B cell (primary cell): Measurements from ENCODE around the gene SATB1. TPM values are rescaled to one million over a fixed set of nuclear protein-coding genes. Genes with fewer than 3 reads are reported as not detected.

Experiments used
- ATAC-seq: fragments of 200-7000 bp; cut with Tn5 transposase; one replicate; pipeline ENCODE4 v1.10.0; 2021; ENCODE audit warnings: low read depth, mild to moderate bottlenecking, moderate number of reproducible peaks, moderate library complexity
- CTCF ChIA-PET: fragments of 350-600 bp; sonication (Branson Sonifier 250); formaldehyde crosslinking; loops from one replicate; lab custom pipeline; 2021; ENCODE audit warnings: antibody characterized with exemption, inconsistent platforms; lab: Charles Lee
- POLR2A ChIA-PET: fragments of 350-600 bp; sonication (Branson Sonifier 250); formaldehyde crosslinking; loops from one replicate; lab custom pipeline; 2021; ENCODE audit warnings: antibody characterized with exemption; lab: Charles Lee
- DNase-seq: peaks from one replicate; pipeline ENCODE4 v3.0.0; 2013
- H2AFZ ChIP-seq: 2 replicates; pipeline ENCODE4 v1.6.1; 2012; ENCODE audit warnings: mild to moderate bottlenecking, low read depth, low read length; ENCODE audit not compliant: insufficient read depth, poor library complexity, severe bottlenecking
- H3K27ac ChIP-seq, 2 donors: 1 replicate in 1 of 2; 2 replicates in 1 of 2; pipeline ENCODE4 v1.5.1; 2012 to 2013; ENCODE audit warnings: low read length in 2 of 2, mild to moderate bottlenecking in 2 of 2, moderate library complexity in 1 of 2
- H3K27me3 ChIP-seq, 4 experiments: fragments of 200-600 bp in 1 of 4; sonication (generic) in 1 of 4; replicated peaks in 1 of 4; 1 replicate in 2 of 4; 2 replicates in 2 of 4; pipeline versions ENCODE4 v1.6.1 to v1.7.0; 2013 to 2016; ENCODE audit warnings: low read length in 3 of 4, mild to moderate bottlenecking in 2 of 4, mixed read lengths in 1 of 4, moderate library complexity in 1 of 4; ENCODE audit not compliant: insufficient read depth in 4 of 4, control insufficient read depth in 3 of 4; ENCODE audit errors: control extremely low read depth in 1 of 4
- H3K36me3 ChIP-seq, 2 experiments: replicated peaks in 1 of 2; 1 replicate in 1 of 2; 2 replicates in 1 of 2; pipeline versions ENCODE4 v1.6.1 to v1.7.1; 2013; ENCODE audit warnings: low read length in 1 of 2; ENCODE audit not compliant: insufficient read depth in 2 of 2, control insufficient read depth in 1 of 2; ENCODE audit errors: control extremely low read depth in 1 of 2, extremely low read depth in 1 of 2
- H3K4me1 ChIP-seq, 2 donors: fragments of 200-600 bp in 1 of 2; sonication (generic) in 1 of 2; 1 replicate in 1 of 2; 2 replicates in 1 of 2; pipeline versions ENCODE4 v1.5.1 to v1.6.1; 2013 to 2017; ENCODE audit warnings: low read length in 2 of 2; ENCODE audit not compliant: control insufficient read depth in 2 of 2, insufficient read depth in 2 of 2
- H3K4me2 ChIP-seq: replicated peaks from 2 replicates; pipeline ENCODE3; 2012; ENCODE audit warnings: mild to moderate bottlenecking, low read depth, low read length; ENCODE audit not compliant: poor library complexity, severe bottlenecking
- H3K4me3 ChIP-seq, 5 experiments: fragments of 200-600 bp in 1 of 5; sonication (generic) in 1 of 5; 1 replicate in 3 of 5; 2 replicates in 2 of 5; pipeline versions ENCODE4 v1.5.1 to v1.7.0; 2011 to 2016; ENCODE audit warnings: low read length in 4 of 5, mild to moderate bottlenecking in 4 of 5, low read depth in 2 of 5, control low read depth in 1 of 5, moderate library complexity in 1 of 5; ENCODE audit not compliant: insufficient read depth in 1 of 5; ENCODE audit errors: control extremely low read depth in 1 of 5, extremely low read depth in 1 of 5
- H3K79me2 ChIP-seq: fragments of 200-600 bp; sonication (generic); one replicate; pipeline ENCODE4 v1.6.0; 2016; ENCODE audit warnings: low read length; ENCODE audit not compliant: control insufficient read depth, insufficient read depth
- H3K9ac ChIP-seq: fragments of 200-600 bp; sonication (generic); 2 replicates; pipeline ENCODE4 v1.6.1; 2017; ENCODE audit warnings: mild to moderate bottlenecking, low read length, moderate library complexity
- H3K9me3 ChIP-seq, 3 donors: one replicate each; pipeline versions ENCODE4 v1.6.1 to v1.7.1; 2013; ENCODE audit warnings: low read length in 2 of 3; ENCODE audit not compliant: control insufficient read depth in 2 of 3, insufficient read depth in 1 of 3; ENCODE audit errors: control extremely low read depth in 1 of 3
- H4K20me1 ChIP-seq: 2 replicates; pipeline ENCODE4 v1.6.0; 2012; ENCODE audit warnings: mild to moderate bottlenecking, low read length; ENCODE audit not compliant: insufficient read depth, control insufficient read depth, poor library complexity, severe bottlenecking
- H3K27ac Mint-ChIP-seq: one replicate; pipeline ENCODE4 v1.8.0; 2021; ENCODE audit warnings: mixed read lengths
- H3K27me3 Mint-ChIP-seq: one replicate; pipeline ENCODE4 v1.8.0; 2021; ENCODE audit warnings: mixed read lengths
- H3K4me1 Mint-ChIP-seq: one replicate; pipeline ENCODE4 v1.8.0; 2021; ENCODE audit warnings: mixed read lengths
- H3K4me3 Mint-ChIP-seq: one replicate; pipeline ENCODE4 v1.8.0; 2021; ENCODE audit warnings: mixed read lengths
- H3K9me3 Mint-ChIP-seq: one replicate; pipeline ENCODE4 v1.8.0; 2022; ENCODE audit warnings: mixed read lengths; ENCODE audit not compliant: insufficient read depth
- EZH2 ChIP-seq: IDR thresholded peaks from 2 replicates; pipeline ENCODE4 v1.6.1; 2012; ENCODE audit warnings: borderline replicate concordance, low read depth, mild to moderate bottlenecking, moderate library complexity, low read length; ENCODE audit not compliant: insufficient read depth, poor library complexity, severe bottlenecking
- WGBS: methylation state at CpG from one replicate; pipeline ENCODE4 v1.1.5; 2013; ENCODE audit warnings: missing lambda C conversion rate; ENCODE audit not compliant: insufficient coverage; 5-methylcytosine and 5-hydroxymethylcytosine counted together
- intact Hi-C: fragments of 100-400 bp; cut with micrococcal nuclease; formaldehyde crosslinking; loops from one replicate; pipeline ENCODE4 v1.10.0; 2022
- polyA plus RNA-seq: library from polyadenylated mRNA; depleted of rRNA; stranded (reverse); fragments of >200 nt; gene quantifications from 2 replicates; pipeline ENCODE4 v1.2.3, GENCODE V29; 2012
- total RNA-seq, 2 donors: library from RNA; stranded (reverse); fragments of 120-200 nt in 1 of 2; gene quantifications; 1 replicate in 1 of 2; 2 replicates in 1 of 2; pipeline versions ENCODE4 v1.2.3 to v1.2.4, GENCODE V29; 2013 to 2022
- TF ChIP-seq, protein P1 (sequence below): fragments of 200-600 bp; IDR thresholded peaks from one replicate; pipeline ENCODE4 v1.8.0; 2022; ENCODE audit warnings: antibody characterized with exemption, mild to moderate bottlenecking

The SATB1 gene
- total and polyA plus RNA-seq, 2 donors (not counting 1 experiment from before 2014, with no cell fraction given), result 42.3 to 66.5 TPM

DNA sequence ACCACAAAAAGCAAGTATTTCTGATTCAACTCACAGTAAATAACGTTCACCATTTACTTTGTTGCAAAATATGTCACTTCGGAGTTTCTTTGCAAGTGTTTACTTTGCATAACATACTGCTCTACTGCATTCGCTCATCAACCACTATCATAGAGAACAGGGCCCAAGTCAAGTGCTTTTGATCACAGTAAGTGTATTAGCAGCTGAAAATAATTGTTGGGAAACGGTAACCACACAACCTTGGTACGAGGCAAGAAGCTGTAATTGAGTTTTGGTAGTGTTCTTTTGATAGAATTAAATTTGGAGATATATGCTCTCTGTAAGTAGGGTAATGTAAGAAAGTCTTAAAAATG, 80.1 kb downstream of the SATB1 start:
- H3K27me3 ChIP-seq, result no peaks in the 10 kb centered on the region
- H3K4me3 ChIP-seq, result no peak overlapping the region
- H3K36me3 ChIP-seq, result peaks cover 0 to 11% of the 10 kb centered on the region in 2 experiments
- POLR2A ChIA-PET, result no interaction called here
- no peak overlapping the region for H3K4me2 ChIP-seq
- intact Hi-C loops, result no loop called here
- Mint-ChIP-seq H3K4me3 (no peak overlapping the region), H3K4me1 (no peaks in the 10 kb centered on the region), H3K27me3 (no peaks in the 10 kb centered on the region), H3K27ac (no peak overlapping the region), H3K9me3 (no peaks in the 10 kb centered on the region)
- ATAC-seq, result no peak
- no peak overlapping the region for H3K9ac ChIP-seq
- CTCF ChIA-PET, result no interaction called here
- DNase-seq, result no peak
- no peaks in the 10 kb centered on the region for H3K79me2 ChIP-seq
- H2AFZ ChIP-seq, result no peak overlapping the region
- no peaks in the 10 kb centered on the region for H3K4me1 ChIP-seq
- no peaks in the 10 kb centered on the region for H4K20me1 ChIP-seq
- no peak overlapping the region for H3K27ac ChIP-seq
- no CpG with 5 or more reads among the region's 5 CpGs for WGBS
- TF ChIP-seq, protein P1, sequence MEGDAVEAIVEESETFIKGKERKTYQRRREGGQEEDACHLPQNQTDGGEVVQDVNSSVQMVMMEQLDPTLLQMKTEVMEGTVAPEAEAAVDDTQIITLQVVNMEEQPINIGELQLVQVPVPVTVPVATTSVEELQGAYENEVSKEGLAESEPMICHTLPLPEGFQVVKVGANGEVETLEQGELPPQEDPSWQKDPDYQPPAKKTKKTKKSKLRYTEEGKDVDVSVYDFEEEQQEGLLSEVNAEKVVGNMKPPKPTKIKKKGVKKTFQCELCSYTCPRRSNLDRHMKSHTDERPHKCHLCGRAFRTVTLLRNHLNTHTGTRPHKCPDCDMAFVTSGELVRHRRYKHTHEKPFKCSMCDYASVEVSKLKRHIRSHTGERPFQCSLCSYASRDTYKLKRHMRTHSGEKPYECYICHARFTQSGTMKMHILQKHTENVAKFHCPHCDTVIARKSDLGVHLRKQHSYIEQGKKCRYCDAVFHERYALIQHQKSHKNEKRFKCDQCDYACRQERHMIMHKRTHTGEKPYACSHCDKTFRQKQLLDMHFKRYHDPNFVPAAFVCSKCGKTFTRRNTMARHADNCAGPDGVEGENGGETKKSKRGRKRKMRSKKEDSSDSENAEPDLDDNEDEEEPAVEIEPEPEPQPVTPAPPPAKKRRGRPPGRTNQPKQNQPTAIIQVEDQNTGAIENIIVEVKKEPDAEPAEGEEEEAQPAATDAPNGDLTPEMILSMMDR, result no peak
- no peak for TF ChIP-seq EZH2
- no peaks in the 10 kb centered on the region for H3K9me3 ChIP-seq

DNA sequence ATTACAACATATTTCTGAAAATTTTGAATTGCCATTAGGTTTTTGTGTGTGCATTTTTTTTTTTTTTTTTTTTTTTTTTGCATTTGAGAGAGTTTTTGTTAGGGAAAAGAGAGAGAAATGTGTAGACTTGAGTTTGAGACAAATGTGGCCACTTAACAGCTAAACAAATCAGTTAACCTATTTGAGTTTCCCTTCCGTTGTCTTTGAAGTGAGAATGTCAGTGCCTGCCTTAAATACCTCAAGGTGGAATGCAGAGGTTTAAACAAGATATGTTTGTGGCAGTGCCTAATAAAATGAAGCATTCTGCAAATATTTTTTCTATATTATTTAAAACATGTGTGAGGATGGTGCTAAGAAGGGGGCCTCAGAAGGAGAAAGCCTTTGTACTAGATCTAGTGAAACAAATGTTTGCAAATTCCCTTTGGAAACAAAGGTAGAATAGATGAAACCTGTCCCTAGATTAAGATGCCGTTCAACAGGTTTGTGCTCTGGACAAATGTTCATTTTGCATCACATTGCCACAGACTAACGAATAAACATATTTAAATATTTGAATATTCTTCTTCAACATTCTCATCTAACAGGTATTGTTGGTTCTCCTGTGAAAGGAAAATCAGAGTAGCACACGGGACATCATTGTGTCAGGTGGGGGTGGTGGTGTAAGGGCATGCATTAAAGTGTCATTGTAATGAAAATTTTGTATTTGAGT, 80.7 kb downstream of the SATB1 start:
- no peak overlapping the region for H3K4me3 Mint-ChIP-seq
- WGBS, result no CpG with 5 or more reads among the region's 4 CpGs
- Histone ChIP-seq H3K4me3 (no peak overlapping the region), H3K9ac (no peak overlapping the region), H4K20me1 (no peaks in the 10 kb centered on the region), H2AFZ (no peak overlapping the region), H3K4me2 (no peak overlapping the region), H3K36me3 (peaks cover 0 to 8% of the 10 kb centered on the region in 2 experiments), H3K4me1 (no peaks in the 10 kb centered on the region), H3K79me2 (no peaks in the 10 kb centered on the region), H3K27me3 (no peaks in the 10 kb centered on the region), H3K27ac (no peak overlapping the region), H3K9me3 (no peaks in the 10 kb centered on the region)
- DNase-seq (no peak), ATAC-seq (no peak)
- peaks cover 4% of the 10 kb centered on the region for H3K27me3 Mint-ChIP-seq
- POLR2A ChIA-PET, result no interaction called here
- no peaks in the 10 kb centered on the region for H3K4me1 Mint-ChIP-seq
- intact Hi-C loops, result no loop called here
- TF ChIP-seq EZH2, result no peak
- TF ChIP-seq, protein P1, result no peak
- CTCF ChIA-PET, result no interaction called here
- H3K9me3 Mint-ChIP-seq, result no peaks in the 10 kb centered on the region
- no peak overlapping the region for H3K27ac Mint-ChIP-seq
